Measurements from ENCODE around the gene LIPE. TPM values are rescaled to one million over a fixed set of nuclear protein-coding genes. Genes with fewer than 3 reads are reported as not detected.
A peak's percentile ranks its signal among the peaks of the same experiment; 100 is the strongest.

The LIPE gene
- total RNA-seq, 2 donors from 2014 or later = 25.1 to 31.5 TPM

DNA sequence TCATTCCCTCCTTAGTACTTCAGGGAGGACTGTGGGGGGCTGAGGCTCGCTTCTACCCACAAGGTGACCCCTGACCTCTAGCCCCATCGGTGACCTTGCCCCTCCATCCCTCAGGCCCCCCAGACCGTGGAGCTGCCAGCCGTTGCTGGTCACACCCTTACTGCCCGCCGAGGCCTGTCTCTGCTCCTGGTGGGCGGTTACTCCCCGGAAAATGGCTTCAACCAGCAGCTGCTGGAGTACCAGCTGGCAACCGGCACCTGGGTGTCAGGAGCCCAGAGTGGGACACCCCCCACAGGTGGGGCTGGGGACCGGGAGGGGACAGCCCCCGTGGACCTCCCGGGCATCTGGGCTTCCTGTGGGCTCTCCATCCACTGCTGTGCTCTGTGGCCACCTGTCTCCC, 69.9 kb downstream of the LIPE start:
- H3K36me3 Mint-ChIP-seq = no peaks in the 10 kb centered on the region
- no peak overlapping the region for H3K4me3 Mint-ChIP-seq
- no peak for DNase-seq (ENCODE audit: low spot score)
- H3K9me3 Mint-ChIP-seq = no peaks in the 10 kb centered on the region
- peaks cover 0 to 5% of the 10 kb centered on the region in 2 donors for H3K4me1 Mint-ChIP-seq (ENCODE audit: low read depth in 2 of 2)
- no peak overlapping the region for H3K27ac Mint-ChIP-seq
- no peak for ATAC-seq
- H3K27me3 Mint-ChIP-seq = no peaks in the 10 kb centered on the region

DNA sequence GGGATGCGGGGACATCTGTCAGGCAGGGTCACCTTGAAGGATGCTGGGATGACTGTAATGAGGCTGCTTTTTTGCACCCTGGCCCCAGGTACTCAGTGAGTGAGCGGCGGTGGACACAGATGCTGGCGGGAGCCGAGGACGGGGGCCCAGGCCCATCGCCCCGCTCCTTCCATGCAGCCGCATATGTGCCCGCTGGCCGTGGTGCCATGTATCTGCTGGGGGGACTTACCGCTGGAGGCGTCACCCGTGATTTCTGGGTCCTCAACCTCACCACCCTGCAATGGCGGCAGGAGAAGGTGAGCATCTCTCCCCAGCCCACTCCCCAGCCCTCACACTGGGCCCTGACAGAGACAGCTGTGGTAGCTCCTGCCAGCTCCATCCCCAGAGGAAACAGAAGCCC, 70.5 kb downstream of the LIPE start:
- no peak for ATAC-seq

DNA sequence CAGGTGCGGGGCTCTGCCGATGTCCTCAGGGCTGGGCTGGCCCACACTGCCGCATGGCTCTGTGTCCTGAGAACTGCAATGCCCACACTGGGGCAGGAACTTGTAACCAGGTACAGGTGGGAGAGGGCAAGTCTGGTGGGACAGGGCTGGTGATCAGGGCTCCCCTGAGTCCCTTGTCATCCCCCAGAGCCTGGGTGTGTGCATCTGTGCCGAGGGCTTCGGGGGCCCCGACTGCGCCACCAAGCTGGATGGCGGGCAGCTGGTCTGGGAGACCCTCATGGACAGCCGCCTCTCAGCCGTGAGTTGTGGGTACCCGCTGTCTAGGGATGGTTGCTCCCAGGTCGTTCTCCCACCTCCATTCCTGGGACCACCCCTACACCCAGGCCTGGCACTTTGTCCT, 71.3 kb downstream of the LIPE start:
- DNase-seq (ENCODE audit: low spot score) (no peak), ATAC-seq (no peak)
- H3K9me3 Mint-ChIP-seq = no peaks in the 10 kb centered on the region
- no peak overlapping the region for H3K27ac Mint-ChIP-seq
- H3K36me3 Mint-ChIP-seq = no peaks in the 10 kb centered on the region
- H3K4me3 Mint-ChIP-seq = no peak overlapping the region
- peaks cover 0 to 8% of the 10 kb centered on the region in 2 donors for H3K4me1 Mint-ChIP-seq (ENCODE audit: low read depth in 2 of 2)
- no peaks in the 10 kb centered on the region for H3K27me3 Mint-ChIP-seq

More for the DNA sequence above, 70.5 kb downstream of the LIPE start:
- H3K9me3 Mint-ChIP-seq = no peaks in the 10 kb centered on the region
- H3K27me3 Mint-ChIP-seq = no peaks in the 10 kb centered on the region
- DNase-seq (ENCODE audit: low spot score) = no peak
- no peak overlapping the region for H3K27ac Mint-ChIP-seq
- H3K36me3 Mint-ChIP-seq = no peaks in the 10 kb centered on the region
- peaks cover 0 to 8% of the 10 kb centered on the region in 2 donors for H3K4me1 Mint-ChIP-seq (ENCODE audit: low read depth in 2 of 2)
- H3K4me3 Mint-ChIP-seq = no peak overlapping the region

DNA sequence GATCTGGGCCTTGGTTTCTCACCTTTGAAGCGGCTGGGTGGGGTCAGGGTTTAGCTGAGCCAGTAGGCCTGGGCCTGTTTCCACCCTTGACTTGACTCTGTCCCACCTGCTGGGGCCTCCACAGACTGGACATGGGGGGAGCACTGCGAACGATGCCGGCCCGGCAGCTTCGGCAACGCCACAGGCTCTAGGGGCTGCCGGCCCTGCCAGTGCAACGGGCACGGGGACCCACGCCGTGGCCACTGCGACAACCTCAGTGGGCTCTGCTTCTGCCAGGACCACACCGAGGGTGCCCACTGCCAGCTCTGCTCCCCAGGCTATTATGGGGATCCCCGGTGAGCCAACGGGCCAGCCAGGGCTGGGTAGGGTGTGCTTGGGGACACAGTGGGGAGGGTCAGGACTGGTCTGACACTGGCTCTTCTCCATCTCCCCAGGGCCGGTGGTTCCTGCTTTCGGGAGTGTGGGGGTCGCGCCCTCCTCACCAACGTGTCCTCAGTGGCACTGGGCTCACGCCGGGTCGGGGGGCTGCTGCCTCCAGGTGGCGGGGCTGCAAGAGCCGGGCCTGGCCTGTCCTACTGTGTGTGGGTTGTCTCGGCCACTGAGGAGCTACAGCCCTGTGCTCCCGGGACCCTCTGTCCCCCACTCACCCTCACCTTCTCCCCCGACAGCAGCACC, 73.7 kb downstream of the LIPE start:
- Mint-ChIP-seq H3K27me3 (no peaks in the 10 kb centered on the region), H3K27ac (no peak overlapping the region)
- DNase-seq (ENCODE audit: low spot score) = no peak

DNA sequence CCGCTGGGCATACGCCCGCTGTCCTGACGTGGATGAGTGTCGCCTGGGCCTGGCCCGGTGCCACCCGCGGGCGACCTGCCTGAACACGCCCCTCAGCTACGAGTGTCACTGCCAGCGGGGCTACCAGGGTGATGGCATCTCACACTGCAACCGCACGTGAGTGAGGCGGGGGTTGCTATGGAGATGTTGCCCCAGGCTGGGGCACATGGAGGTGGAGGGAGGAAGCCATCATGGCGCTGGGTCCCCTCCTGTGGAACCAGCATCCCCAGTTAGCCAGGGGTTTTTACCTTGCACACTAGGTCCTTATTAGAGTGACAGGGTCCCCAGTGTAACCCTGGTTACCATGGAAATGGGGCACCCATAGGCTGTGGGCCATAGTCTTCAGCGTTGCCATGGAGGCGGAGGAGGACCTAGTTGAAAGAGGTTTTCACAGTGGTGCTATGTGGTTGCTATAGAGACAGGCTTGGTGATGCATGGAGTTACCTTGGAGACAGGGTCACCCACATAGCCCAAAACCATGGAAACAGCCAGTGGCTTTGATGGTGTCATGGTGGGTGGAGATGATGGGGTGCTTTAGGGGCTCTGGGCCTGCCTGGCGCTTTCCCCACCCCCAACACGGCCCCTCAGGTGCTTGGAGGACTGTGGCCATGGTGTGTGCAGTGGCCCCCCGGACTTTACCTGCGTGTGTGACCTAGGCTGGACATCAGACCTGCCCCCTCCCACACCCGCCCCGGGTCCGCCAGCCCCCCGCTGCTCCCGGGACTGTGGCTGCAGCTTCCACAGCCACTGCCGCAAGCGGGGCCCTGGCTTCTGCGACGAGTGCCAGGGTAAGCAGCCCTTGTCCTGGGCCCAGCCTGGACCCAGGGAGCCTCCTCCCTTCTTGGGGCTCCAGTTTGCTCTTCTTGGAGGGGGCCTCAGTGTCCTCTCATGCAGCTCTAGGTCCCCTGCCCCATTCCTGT, 74.6 kb downstream of the LIPE start:
- no peak overlapping the region for H3K27ac Mint-ChIP-seq
- no peaks in the 10 kb centered on the region for H3K36me3 Mint-ChIP-seq
- H3K9me3 Mint-ChIP-seq = no peaks in the 10 kb centered on the region
- ATAC-seq (peak in 1 of 2 donors; percentile 26), DNase-seq (ENCODE audit: low spot score) (no peak)
- no peaks in the 10 kb centered on the region for H3K27me3 Mint-ChIP-seq
- no peak overlapping the region for H3K4me3 Mint-ChIP-seq
- H3K4me1 Mint-ChIP-seq (ENCODE audit: low read depth in 2 of 2) = peaks cover 0 to 6% of the 10 kb centered on the region in 2 donors

More for the DNA sequence above, 73.7 kb downstream of the LIPE start:
- H3K36me3 Mint-ChIP-seq = no peaks in the 10 kb centered on the region
- H3K9me3 Mint-ChIP-seq = no peaks in the 10 kb centered on the region
- no peak for ATAC-seq
- H3K4me1 Mint-ChIP-seq (ENCODE audit: low read depth in 2 of 2) = peaks cover 0 to 8% of the 10 kb centered on the region in 2 donors
- no peak overlapping the region for H3K4me3 Mint-ChIP-seq

Other genes with a start within 250 kb of the LIPE start
- gene DEDD2, start 209.7 kb downstream of the LIPE start, total RNA-seq = 10 to 100 TPM; 28.5 to 33.2 TPM
- 10 to 100 TPM; 18.5 to 23.7 TPM for gene ZNF526, start 207.1 kb downstream of the LIPE start, total RNA-seq
- gene GSK3A, start 184.8 kb downstream of the LIPE start, total RNA-seq = 10 to 100 TPM; 51.1 to 52.8 TPM
- 10 to 100 TPM; 29.5 to 47.8 TPM for gene ERF, start 172.3 kb downstream of the LIPE start, total RNA-seq
- 100 to 1,000 TPM; 110 to 115 TPM for gene CIC, start 158.1 kb downstream of the LIPE start, total RNA-seq
- gene PRR19, start 125.3 kb downstream of the LIPE start, total RNA-seq = 1 to 10 TPM in 1 of 2 donors, under 1 TPM in 1; 0.64 to 1.0 TPM
- 10 to 100 TPM; 16.9 to 40.2 TPM for gene PAFAH1B3, start 124.8 kb downstream of the LIPE start, total RNA-seq
- gene TMEM145, start 114.1 kb downstream of the LIPE start, total RNA-seq = 1 to 10 TPM; 1.4 to 1.6 TPM
- 10 to 100 TPM; 12.1 to 20.1 TPM for gene MEGF8, start 101.8 kb downstream of the LIPE start, total RNA-seq
- not detected for gene CNFN, start 37.1 kb downstream of the LIPE start, total RNA-seq
- not detected for gene CXCL17, start 15.6 kb upstream of the LIPE start, total RNA-seq
- gene CEACAM1, start 101.1 kb upstream of the LIPE start, total RNA-seq = 1 to 10 TPM; 2.8 to 6.4 TPM
- not detected for gene CEACAM8, start 167.5 kb upstream of the LIPE start, total RNA-seq